Measurements from ENCODE around the gene COQ10A. TPM values are rescaled to one million over a fixed set of nuclear protein-coding genes. Genes with fewer than 3 reads are reported as not detected.

The COQ10A gene
- total and polyA plus RNA-seq, 2 of the 13 experiments (the other 11 are each of a cell fraction or from before 2014, with no cell fraction given): 21.0 to 37.3 TPM

DNA sequence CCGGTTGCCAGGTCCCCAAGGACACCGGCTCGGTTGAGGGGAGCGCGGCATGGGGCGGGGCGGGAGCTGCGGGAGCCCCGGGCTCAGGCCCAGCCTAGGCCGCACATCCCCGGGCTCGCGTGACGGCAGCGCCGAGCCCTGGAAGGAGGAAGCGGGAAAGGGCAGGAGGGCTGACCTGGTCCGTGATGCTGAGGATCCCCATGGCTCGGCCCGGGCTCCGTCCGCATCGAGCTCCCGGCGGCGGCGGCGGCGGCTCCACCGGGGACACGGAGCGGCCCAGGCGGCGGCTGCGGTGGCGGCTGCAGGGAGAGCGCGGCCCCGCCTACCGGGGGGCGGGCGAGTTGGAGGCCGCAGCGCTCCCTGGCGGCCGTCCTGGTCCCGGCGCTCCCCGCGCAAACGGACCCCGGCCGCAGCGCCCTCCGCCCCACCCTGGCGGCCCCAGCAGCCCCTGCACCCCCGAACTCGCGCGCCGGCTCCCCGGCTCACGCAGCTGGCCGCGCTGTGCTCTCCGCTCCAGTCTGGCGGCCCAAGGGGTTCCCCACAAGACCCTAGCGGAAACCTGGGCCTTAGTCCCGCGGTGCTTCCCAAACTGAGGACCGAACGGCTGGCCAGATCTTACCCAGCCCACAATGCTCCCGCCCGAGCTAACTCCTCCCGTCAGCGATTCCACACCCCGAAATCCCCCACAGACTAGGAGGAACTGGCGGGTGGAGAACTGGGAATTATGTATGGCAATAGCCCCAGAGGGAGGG, 8.5 kb upstream of the COQ10A start, which contains the start of gene ANKRD52 (continued):
- no peak for TF ChIP-seq ZSCAN30 (CRISPR knock-in tag; IDR thresholded peaks at IDR 0.05)
- peak; percentile 91 for TF ChIP-seq SPEN (CRISPR knock-in tag; IDR thresholded peaks at IDR 0.05; ENCODE audit: low read depth)
- peak; percentile 44; the same call in 1 of the 2 replicates for TF ChIP-seq PHF20 (CRISPR knock-in tag; IDR thresholded peaks at IDR 0.05)
- TF ChIP-seq SP4 (CRISPR knock-in tag; IDR thresholded peaks at IDR 0.05): peak; percentile 78; the same call in 1 of the 2 replicates
- peak; percentile 26; the same call in 1 of the 2 replicates for TF ChIP-seq MAZ (IDR thresholded peaks at IDR 0.05; ENCODE audit: borderline replicate concordance, low read depth, low read length)
- TF ChIP-seq MAZ (CRISPR knock-in tag; IDR thresholded peaks at IDR 0.05; ENCODE audit: low read depth): peak; percentile 92
- TF ChIP-seq, protein P1, sequence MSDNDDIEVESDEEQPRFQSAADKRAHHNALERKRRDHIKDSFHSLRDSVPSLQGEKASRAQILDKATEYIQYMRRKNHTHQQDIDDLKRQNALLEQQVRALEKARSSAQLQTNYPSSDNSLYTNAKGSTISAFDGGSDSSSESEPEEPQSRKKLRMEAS (IDR thresholded peaks at IDR 0.05): no peak
- TF ChIP-seq, protein P2, sequence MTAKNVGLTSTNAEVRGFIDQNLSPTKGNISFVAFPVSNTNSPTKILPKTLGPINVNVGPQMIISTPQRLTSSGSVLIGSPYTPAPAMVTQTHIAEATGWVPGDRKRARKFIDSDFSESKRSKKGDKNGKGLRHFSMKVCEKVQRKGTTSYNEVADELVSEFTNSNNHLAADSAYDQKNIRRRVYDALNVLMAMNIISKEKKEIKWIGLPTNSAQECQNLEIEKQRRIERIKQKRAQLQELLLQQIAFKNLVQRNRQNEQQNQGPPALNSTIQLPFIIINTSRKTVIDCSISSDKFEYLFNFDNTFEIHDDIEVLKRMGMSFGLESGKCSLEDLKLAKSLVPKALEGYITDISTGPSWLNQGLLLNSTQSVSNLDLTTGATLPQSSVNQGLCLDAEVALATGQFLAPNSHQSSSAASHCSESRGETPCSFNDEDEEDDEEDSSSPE (CRISPR knock-in tag; IDR thresholded peaks at IDR 0.05): 0 out of 2 replicates have a peak, but pooled peaks have one; percentile 13
- TF ChIP-seq, protein P3, sequence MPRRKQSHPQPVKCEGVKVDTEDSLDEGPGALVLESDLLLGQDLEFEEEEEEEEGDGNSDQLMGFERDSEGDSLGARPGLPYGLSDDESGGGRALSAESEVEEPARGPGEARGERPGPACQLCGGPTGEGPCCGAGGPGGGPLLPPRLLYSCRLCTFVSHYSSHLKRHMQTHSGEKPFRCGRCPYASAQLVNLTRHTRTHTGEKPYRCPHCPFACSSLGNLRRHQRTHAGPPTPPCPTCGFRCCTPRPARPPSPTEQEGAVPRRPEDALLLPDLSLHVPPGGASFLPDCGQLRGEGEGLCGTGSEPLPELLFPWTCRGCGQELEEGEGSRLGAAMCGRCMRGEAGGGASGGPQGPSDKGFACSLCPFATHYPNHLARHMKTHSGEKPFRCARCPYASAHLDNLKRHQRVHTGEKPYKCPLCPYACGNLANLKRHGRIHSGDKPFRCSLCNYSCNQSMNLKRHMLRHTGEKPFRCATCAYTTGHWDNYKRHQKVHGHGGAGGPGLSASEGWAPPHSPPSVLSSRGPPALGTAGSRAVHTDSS (CRISPR knock-in tag; conservative IDR thresholded peaks at IDR 0.05): 0 out of 2 replicates have a peak, but pooled peaks have one; percentile 24
- peak; percentile 52 for TF ChIP-seq HNRNPLL (IDR thresholded peaks at IDR 0.05; ENCODE audit: low read depth, low read length, poor library complexity, severe bottlenecking)
- TF ChIP-seq CENPT (CRISPR knock-in tag; IDR thresholded peaks at IDR 0.05; ENCODE audit: low read depth): 0 out of 2 replicates have a peak, but pooled peaks have one; percentile 32
- TF ChIP-seq ZNF563 (CRISPR knock-in tag; IDR thresholded peaks at IDR 0.05): peak; percentile 88
- peak in 1 of 2 experiments; percentile 47; a peak in 2 of 4 replicates for TF ChIP-seq POLR2A (IDR thresholded peaks at IDR 0.05; ENCODE audit: insufficient read depth in 1 of 2, low read depth in 2 of 2, low read length in 2 of 2)
- peak; percentile 47; the same call in 1 of the 3 replicates for TF ChIP-seq MXI1 (IDR thresholded peaks at IDR 0.05; ENCODE audit: borderline replicate concordance, low read depth, low read length)
- peak; percentile 86 for TF ChIP-seq ZSCAN21 (CRISPR knock-in tag; IDR thresholded peaks at IDR 0.05; ENCODE audit: borderline replicate concordance)
- TF ChIP-seq, protein P4, sequence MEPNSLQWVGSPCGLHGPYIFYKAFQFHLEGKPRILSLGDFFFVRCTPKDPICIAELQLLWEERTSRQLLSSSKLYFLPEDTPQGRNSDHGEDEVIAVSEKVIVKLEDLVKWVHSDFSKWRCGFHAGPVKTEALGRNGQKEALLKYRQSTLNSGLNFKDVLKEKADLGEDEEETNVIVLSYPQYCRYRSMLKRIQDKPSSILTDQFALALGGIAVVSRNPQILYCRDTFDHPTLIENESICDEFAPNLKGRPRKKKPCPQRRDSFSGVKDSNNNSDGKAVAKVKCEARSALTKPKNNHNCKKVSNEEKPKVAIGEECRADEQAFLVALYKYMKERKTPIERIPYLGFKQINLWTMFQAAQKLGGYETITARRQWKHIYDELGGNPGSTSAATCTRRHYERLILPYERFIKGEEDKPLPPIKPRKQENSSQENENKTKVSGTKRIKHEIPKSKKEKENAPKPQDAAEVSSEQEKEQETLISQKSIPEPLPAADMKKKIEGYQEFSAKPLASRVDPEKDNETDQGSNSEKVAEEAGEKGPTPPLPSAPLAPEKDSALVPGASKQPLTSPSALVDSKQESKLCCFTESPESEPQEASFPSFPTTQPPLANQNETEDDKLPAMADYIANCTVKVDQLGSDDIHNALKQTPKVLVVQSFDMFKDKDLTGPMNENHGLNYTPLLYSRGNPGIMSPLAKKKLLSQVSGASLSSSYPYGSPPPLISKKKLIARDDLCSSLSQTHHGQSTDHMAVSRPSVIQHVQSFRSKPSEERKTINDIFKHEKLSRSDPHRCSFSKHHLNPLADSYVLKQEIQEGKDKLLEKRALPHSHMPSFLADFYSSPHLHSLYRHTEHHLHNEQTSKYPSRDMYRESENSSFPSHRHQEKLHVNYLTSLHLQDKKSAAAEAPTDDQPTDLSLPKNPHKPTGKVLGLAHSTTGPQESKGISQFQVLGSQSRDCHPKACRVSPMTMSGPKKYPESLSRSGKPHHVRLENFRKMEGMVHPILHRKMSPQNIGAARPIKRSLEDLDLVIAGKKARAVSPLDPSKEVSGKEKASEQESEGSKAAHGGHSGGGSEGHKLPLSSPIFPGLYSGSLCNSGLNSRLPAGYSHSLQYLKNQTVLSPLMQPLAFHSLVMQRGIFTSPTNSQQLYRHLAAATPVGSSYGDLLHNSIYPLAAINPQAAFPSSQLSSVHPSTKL (CRISPR knock-in tag; IDR thresholded peaks at IDR 0.05): 0 out of 2 replicates have a peak, but pooled peaks have one; percentile 6
- TF ChIP-seq, protein P5, sequence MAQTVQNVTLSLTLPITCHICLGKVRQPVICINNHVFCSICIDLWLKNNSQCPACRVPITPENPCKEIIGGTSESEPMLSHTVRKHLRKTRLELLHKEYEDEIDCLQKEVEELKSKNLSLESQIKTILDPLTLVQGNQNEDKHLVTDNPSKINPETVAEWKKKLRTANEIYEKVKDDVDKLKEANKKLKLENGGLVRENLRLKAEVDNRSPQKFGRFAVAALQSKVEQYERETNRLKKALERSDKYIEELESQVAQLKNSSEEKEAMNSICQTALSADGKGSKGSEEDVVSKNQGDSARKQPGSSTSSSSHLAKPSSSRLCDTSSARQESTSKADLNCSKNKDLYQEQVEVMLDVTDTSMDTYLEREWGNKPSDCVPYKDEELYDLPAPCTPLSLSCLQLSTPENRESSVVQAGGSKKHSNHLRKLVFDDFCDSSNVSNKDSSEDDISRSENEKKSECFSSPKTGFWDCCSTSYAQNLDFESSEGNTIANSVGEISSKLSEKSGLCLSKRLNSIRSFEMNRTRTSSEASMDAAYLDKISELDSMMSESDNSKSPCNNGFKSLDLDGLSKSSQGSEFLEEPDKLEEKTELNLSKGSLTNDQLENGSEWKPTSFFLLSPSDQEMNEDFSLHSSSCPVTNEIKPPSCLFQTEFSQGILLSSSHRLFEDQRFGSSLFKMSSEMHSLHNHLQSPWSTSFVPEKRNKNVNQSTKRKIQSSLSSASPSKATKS (CRISPR knock-in tag; IDR thresholded peaks at IDR 0.05): no peak
- TF ChIP-seq YY1 (IDR thresholded peaks at IDR 0.05; ENCODE audit: insufficient read depth, insufficient replicate concordance, low read depth, low read length): peak; percentile 69
- peak; percentile 76 for TF ChIP-seq EEA1 (CRISPR knock-in tag; IDR thresholded peaks at IDR 0.05; ENCODE audit: borderline replicate concordance)

Data from HepG2 (cell line).